Ectodermal cell (in vitro differentiated cells): ENCODE results near the gene TMCC1.
"Not testable (repeated sequence)": the region's sequence is repeated elsewhere in the genome, so short reads cannot be mapped to it uniquely, and the experiment has no call there.

ENCODE experiments used
- H3K27ac ChIP-seq: 2 replicates; pipeline ENCODE4 v1.7.0; 2013; ENCODE audit warnings: mild to moderate bottlenecking, low read depth, low read length; ENCODE audit not compliant: insufficient read depth, poor library complexity, severe bottlenecking
- H3K27me3 ChIP-seq: 2 replicates; pipeline ENCODE4 v1.7.0; 2013; ENCODE audit warnings: mild to moderate bottlenecking, low read length; ENCODE audit not compliant: insufficient read depth, control insufficient read depth, poor library complexity, severe bottlenecking
- H3K36me3 ChIP-seq: one replicate; pipeline ENCODE4 v1.7.0; 2013; ENCODE audit warnings: low read length; ENCODE audit not compliant: control insufficient read depth, insufficient read depth
- H3K4me1 ChIP-seq: one replicate; pipeline ENCODE4 v1.7.0; 2013; ENCODE audit warnings: low read length; ENCODE audit not compliant: control insufficient read depth, insufficient read depth
- H3K4me3 ChIP-seq: 2 replicates; pipeline ENCODE4 v1.7.0; 2013; ENCODE audit warnings: low read depth, low read length, control low read depth; ENCODE audit not compliant: insufficient read depth
- H3K9me3 ChIP-seq: 2 replicates; pipeline ENCODE4 v1.7.0; 2013; ENCODE audit warnings: mild to moderate bottlenecking, low read length, moderate library complexity; ENCODE audit not compliant: control insufficient read depth
- WGBS, 2 experiments: methylation state at CpG; one replicate each; pipeline ENCODE4 v1.1.7; 2013; ENCODE audit warnings: missing lambda C conversion rate in 2 of 2; 5-methylcytosine and 5-hydroxymethylcytosine counted together

Gene TMCC1

GRCh38 chr3:129867506-129868124 is 25.9 kb downstream of the TMCC1 start:
- 94 to 99% methylated on average over 5 of the region's 5 CpGs for WGBS, 2 experiments
- H3K9me3 ChIP-seq: no peaks in the 10 kb centered on the region
- H3K27ac ChIP-seq: no peak overlapping the region
- H3K4me1 ChIP-seq: no peaks in the 10 kb centered on the region
- H3K4me3 ChIP-seq: no peak overlapping the region
- H3K27me3 ChIP-seq: no peaks in the 10 kb centered on the region
- H3K36me3 ChIP-seq: no peaks in the 10 kb centered on the region

- 91 to 97% methylated on average over 2 of the region's 2 CpGs for WGBS, 2 experiments
- H3K36me3 ChIP-seq: no peaks in the 10 kb centered on the region
Measured at GRCh38 chr3:129865806-129866205, 27.7 kb downstream of the TMCC1 start.

DNA sequence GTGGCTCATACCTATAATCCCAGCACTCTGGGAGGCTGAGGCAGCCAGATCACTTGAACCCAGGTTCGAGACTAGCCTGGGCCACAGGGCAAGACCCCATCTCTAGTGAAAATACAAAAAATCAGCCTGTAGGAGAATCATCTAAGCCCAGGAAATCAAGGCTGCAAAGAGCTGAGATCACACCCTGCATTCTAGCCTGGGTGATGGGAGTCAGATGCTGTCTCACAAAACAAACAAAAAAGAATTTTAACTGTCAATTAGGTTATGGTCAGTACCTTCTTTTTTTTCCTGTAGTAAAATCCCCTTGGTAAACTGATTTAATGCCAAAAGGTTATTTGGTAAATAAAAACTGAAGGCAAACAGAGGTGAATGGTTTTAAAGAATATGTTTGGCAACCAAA is 29.0 kb downstream of the TMCC1 start:
- WGBS, 2 experiments: 89 to 98% methylated on average over 1 of the region's 1 CpG
- no peaks in the 10 kb centered on the region for H3K36me3 ChIP-seq
- H3K9me3 ChIP-seq: no peaks in the 10 kb centered on the region
- H3K27ac ChIP-seq: no peak overlapping the region
- H3K27me3 ChIP-seq: no peaks in the 10 kb centered on the region
- H3K4me3 ChIP-seq: no peak overlapping the region
- no peaks in the 10 kb centered on the region for H3K4me1 ChIP-seq

More at GRCh38 chr3:129865806-129866205, 27.7 kb downstream of the TMCC1 start:
- Histone ChIP-seq H3K4me1 (no peaks in the 10 kb centered on the region), H3K9me3 (no peaks in the 10 kb centered on the region), H3K27me3 (no peaks in the 10 kb centered on the region), H3K27ac (no peak overlapping the region), H3K4me3 (no peak overlapping the region)

DNA sequence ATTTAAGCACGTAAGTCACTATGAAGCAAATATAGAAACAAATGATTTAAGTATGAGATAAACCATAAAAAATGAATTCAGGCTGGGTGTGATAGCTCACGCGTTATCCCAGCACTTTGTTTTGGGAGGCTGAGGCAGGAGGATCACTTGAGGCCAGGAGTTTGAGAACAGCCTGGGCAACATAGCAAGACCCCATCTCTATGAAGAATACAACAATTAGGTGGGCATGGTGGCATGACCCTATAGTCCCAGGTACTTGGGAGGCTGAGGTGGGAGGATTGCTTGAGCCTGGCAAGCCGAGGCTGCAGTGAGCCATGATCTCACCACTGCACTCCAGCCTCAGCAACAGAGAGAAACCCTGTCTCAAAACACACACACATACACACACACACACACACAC is 34.2 kb downstream of the TMCC1 start:
- H3K36me3 ChIP-seq: no peaks in the 10 kb centered on the region
- WGBS, 2 experiments: 95 to 98% methylated on average over 3 of the region's 4 CpGs

GRCh38 chr3:129857899-129858298 is 35.6 kb downstream of the TMCC1 start:
- 100% methylated on average over 1 of the region's 1 CpG for WGBS, 2 experiments
- no peak overlapping the region for H3K27ac ChIP-seq
- no peaks in the 10 kb centered on the region for H3K4me1 ChIP-seq
- H3K27me3 ChIP-seq: no peaks in the 10 kb centered on the region
- no peak overlapping the region for H3K4me3 ChIP-seq
- no peaks in the 10 kb centered on the region for H3K36me3 ChIP-seq
- no peaks in the 10 kb centered on the region for H3K9me3 ChIP-seq

More for the DNA sequence above, 34.2 kb downstream of the TMCC1 start:
- no peaks in the 10 kb centered on the region for H3K9me3 ChIP-seq
- H3K4me3 ChIP-seq: no peak overlapping the region
- no peaks in the 10 kb centered on the region for H3K27me3 ChIP-seq
- H3K27ac ChIP-seq: no peak overlapping the region
- no peaks in the 10 kb centered on the region for H3K4me1 ChIP-seq

DNA sequence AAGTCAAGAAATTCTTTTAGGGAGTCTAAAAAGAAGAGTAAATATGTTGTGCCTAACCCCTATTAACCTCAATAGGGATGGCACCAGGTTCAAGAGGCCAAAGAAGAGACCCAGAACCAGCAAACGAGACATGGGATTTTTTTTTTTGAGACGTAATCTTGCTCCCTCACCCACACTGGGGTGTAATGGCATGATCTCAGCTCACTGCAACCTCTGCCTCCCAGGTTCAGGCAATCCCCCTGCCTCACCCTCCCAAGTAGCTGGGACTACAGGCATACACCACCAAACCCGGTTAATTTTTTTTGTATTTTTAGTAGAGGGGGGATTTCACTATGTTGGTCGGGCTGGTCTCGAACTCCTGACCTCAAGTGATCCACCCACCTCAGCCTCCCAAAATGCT is 36.7 kb downstream of the TMCC1 start:
- H3K9me3 ChIP-seq, H3K27ac ChIP-seq, H3K4me1 ChIP-seq, H3K4me3 ChIP-seq, H3K36me3 ChIP-seq, H3K27me3 ChIP-seq: not testable (repeated sequence)
- WGBS, 2 experiments: 59 to 65% methylated on average over 4 to 5 of the region's 5 CpGs

DNA sequence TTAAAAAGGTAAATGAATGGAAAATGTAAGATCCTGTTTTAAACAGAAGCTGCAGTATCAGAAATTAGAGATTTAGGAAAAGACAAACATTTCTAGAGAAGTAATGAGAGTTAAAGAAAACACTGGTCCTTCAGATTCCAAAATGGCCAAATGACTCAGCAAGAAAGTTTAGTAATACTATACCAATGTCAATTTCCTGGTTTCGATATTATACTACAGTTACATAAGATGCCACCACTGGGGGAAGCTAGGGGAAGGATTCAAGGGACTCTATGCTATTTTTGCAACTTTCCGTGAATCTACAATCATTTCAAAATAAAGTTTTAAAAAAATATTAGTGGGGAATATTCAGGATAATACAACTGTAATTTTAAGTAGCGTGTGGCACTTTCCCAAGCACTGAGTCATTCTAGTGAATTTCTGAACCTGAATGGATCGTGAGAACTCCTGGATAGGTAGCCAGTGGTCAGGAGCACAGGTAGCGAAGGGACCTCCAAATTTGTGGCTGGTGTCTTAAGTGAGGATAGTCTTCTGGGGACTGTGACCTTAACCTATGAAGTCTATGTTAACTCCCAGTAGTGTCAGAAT is 37.6 kb downstream of the TMCC1 start:
- 95 to 96% methylated on average over 4 to 5 of the region's 5 CpGs for WGBS, 2 experiments
- no peak overlapping the region for H3K27ac ChIP-seq
- H3K9me3 ChIP-seq: no peaks in the 10 kb centered on the region
- no peaks in the 10 kb centered on the region for H3K27me3 ChIP-seq
- H3K4me3 ChIP-seq: no peak overlapping the region
- no peaks in the 10 kb centered on the region for H3K36me3 ChIP-seq
- H3K4me1 ChIP-seq: no peaks in the 10 kb centered on the region

DNA sequence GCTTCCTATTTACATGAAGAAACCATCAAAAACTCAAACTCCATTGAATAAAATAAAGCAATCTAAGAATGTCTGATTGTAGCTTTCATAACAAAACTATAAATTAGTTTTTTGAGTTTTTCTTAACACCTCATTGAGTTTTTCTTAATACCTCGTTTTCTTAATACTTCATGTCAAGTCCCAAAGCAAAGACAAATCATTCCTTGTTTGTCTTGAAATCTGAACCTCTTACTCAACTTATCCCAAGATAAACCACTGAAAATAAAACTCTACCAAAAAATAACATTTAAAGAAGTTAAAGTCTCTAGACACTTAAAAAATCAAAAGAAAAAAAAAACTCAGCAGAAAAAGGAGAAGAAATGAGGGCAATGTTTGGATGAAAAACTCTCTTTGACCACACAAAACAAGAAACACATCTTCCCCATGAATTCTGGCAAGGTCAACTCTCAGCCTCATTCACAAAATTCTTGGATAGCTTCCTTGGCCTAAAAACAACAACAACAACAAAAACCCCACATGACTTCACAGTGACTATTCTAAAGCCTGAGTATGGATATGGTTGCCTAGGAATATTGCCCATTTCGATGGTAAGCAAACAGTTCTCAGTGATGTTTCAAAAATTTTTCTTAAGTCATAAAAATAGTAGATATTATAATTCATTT is 38.2 kb downstream of the TMCC1 start:
- no peaks in the 10 kb centered on the region for H3K36me3 ChIP-seq
- H3K4me1 ChIP-seq: no peaks in the 10 kb centered on the region
- H3K9me3 ChIP-seq: no peaks in the 10 kb centered on the region
- no peak overlapping the region for H3K4me3 ChIP-seq
- WGBS, 2 experiments: 97 to 98% methylated on average over 1 to 2 of the region's 2 CpGs
- no peak overlapping the region for H3K27ac ChIP-seq
- no peaks in the 10 kb centered on the region for H3K27me3 ChIP-seq

- no peak overlapping the region for H3K4me3 ChIP-seq
- H3K9me3 ChIP-seq: no peaks in the 10 kb centered on the region
- 91 to 96% methylated on average over 1 of the region's 1 CpG for WGBS, 2 experiments
- no peaks in the 10 kb centered on the region for H3K4me1 ChIP-seq
- H3K27ac ChIP-seq: no peak overlapping the region
- no peaks in the 10 kb centered on the region for H3K27me3 ChIP-seq
- no peaks in the 10 kb centered on the region for H3K36me3 ChIP-seq
Measured at GRCh38 chr3:129854460-129854859, 39.1 kb downstream of the TMCC1 start.

DNA sequence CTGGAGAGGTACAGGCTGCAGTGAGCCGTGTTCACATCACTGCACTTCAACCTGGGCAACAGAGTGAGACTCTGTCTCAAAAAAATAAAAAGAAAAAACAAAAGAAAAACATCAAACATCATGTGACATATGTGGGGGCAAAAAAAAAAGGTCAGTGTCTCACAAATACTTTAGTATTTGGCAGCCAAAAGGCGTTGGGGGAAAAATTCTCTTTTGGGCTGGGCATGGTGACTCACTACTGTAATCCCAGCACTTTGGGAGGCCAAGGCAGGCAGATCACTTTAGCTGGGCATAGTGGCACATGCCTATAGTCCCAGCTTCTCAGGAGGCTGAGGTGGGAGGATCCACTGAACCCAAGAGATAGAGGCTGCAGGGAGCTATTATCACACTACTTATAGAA is 47.6 kb downstream of the TMCC1 start:
- WGBS, 2 experiments: 94% methylated on average over 2 of the region's 2 CpGs
- Histone ChIP-seq H3K4me1 (no peaks in the 10 kb centered on the region), H3K27ac (no peak overlapping the region), H3K9me3 (no peaks in the 10 kb centered on the region), H3K36me3 (no peaks in the 10 kb centered on the region), H3K4me3 (no peak overlapping the region), H3K27me3 (no peaks in the 10 kb centered on the region)
